Measurements from ENCODE around the gene SLC16A4.

Gene SLC16A4

DNA sequence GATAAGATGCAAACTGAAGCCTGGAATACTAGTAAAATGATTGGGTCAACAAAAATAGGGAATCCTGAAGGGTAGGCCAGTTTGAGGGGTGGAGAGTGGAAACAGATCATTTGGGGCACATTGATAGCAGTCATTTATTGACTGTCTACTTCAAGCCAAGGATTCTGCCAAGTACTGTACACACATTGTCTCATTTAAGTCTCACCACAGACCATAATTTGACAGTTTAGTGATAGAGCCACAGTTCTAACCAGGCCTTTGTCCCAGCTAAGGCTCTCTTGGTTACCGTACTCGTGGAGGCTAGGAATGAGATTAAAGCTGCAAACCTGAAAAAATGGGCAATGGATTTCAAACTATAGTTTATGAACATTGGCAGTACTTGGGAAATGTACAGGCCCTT is 40.5 kb downstream of the SLC16A4 start:
- no peak for DNase-seq

DNA sequence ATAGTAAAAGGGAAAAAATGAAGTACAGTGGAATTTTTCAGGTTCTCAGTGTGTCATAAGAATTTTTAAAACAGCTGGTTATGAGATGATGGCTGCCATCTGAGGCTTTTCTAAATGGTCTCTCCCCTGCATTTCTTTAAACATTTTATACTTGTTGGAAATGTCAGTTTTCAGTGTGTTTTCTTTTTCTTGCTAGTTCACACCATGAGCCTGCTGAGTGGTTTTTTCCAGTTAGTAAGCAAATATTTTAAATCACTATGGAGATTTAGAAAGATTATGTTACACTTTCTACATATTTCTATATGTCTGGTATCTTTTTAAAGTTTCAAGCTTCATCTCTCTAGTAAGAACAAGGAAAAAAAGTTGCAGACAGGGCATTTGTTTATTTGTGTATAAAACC is 42.1 kb downstream of the SLC16A4 start:
- DNase-seq: no peak

DNA sequence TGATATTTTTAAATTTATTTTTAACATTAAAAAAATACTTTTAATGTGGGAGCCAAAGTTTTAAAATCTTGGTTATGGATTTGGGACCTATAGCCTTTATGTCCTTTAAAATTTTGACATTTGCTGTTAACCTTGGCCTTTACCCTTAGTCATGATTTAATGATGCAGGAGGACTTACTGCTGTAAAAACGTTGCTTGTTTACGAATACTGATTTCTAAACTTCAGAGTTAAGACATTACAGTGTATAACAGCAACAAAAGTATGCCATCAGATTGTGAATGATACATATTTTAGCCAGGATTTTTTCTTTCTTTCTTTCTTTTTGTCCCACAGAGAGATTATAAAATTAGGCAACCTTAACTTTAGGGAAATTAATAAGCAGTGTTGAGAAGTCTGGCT is 42.8 kb downstream of the SLC16A4 start:
- DNase-seq: no peak

DNA sequence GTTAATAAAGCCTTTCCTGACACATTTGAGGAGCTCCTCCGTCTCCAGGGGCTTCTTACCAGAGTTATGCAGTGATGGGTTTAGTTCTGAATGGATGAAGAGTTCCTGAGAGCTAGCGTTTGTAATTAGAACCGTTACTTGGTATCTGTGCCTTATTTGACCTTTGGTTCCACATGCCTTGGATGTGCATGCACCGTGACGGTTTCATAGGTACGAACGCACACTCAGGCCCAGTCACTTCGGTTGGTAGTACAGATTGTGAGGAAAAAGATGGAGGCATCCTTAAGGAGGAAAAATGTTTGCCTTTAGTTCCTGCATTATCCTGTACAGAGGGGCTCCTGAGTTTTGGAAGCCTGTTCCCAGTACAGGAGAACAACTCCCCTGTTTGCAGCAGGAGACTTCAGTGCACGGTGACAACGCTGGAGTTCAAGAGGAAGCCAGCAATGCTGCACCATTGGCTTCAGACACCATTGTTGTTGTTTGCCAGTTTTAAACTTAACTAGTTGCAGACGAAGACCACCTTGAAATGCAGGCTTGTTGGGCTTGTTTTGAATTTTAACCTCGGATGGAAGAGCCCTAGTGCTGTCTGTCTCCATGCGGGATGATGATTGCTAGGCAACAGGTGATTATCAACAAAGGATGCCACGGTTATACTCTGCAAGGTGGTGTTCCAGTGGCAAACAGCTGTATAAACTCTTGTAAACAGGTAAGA is 43.5 kb downstream of the SLC16A4 start:
- no peak for DNase-seq

DNA sequence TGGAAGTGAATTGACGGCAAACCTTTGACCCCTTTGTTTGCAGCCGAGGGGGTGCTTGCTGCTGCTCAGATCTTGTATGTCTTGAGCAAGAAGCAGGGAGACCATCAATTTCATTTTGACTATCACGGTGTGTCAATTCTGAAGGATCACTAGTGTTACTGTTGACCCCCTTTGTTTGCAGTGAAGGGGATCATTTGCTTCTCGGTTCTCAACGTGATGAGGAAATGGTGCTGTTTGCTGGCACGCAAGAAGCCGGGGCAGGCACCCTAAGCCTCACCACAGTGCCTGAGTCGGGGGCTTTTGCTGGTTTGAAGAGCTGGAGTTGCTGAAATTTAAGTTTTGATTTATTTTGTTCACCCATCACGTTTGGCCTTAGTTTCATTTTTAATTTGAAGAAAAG is 44.1 kb downstream of the SLC16A4 start:
- DNase-seq: no peak

DNA sequence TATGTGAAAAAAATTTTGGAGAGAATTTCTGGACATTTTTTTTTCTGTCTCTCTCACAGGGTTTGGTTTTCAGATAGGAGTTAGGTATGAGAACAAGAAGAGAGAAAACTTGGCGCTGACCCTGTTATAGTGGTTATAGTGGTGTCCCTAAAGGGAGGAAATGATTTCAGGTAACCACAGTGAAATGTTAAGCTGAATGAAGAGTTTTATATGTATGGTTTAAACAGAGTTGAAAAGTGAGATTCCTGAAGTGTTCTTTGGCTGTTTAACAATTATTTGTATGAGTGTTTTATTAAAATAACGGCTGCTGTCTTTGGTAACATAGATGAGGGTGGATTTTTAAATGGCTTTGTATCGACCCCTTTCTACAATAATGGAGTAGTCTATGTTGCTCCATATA is 45.3 kb downstream of the SLC16A4 start:
- DNase-seq: no peak

DNA sequence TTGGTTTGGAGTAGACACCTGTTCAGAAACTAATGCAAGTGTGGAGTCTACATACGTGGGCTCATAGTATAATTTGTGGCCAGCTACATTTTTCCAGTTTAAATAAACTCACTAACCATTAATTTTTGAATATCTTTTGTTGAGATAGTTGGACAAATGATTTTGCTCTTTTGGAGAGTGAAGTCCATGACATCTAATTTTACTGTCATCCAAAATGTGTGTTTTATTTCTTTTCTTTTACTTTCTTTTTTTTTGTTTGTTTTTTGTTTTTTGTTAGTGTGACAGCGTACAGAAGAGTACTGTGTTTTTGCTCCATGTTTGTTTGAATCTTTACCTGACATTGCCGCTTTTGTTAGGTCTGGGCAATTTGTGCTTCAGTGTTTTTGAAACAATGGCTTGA is 46.7 kb downstream of the SLC16A4 start:
- DNase-seq: no peak

DNA sequence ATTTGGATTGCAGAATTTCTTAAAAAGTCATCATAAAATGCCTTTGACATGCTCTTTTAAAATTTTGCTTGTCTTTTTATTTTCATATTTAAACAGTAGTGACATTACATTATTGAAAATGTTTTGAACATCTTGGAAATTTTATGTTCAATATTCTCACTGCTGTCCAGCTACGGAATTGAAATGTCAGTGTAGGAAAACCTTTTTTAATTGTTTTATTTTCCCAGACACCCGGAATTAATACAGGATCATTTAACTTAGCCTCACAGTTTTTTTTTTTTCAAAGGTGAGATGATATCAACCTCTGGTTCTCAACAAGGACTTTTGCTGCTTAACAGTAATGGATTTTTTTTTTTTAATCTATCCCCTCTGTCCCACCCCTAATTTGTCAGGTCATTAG is 47.6 kb downstream of the SLC16A4 start:
- DNase-seq: no peak

DNA sequence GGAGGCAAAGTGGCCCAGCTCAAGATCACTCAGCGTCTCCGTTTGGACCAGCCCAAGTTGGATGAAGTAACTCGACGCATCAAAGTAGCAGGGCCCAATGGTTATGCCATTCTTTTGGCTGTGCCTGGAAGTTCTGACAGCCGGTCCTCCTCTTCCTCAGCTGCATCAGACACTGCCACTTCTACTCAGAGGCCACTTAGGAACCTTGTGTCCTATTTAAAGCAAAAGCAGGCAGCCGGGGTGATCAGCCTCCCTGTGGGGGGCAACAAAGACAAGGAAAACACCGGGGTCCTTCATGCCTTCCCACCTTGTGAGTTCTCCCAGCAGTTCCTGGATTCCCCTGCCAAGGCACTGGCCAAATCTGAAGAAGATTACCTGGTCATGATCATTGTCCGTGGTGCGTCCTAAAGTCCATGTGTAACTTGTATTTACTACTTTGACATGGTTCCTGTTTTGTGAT is 48.9 kb downstream of the SLC16A4 start:
- DNase-seq: no peak

DNA sequence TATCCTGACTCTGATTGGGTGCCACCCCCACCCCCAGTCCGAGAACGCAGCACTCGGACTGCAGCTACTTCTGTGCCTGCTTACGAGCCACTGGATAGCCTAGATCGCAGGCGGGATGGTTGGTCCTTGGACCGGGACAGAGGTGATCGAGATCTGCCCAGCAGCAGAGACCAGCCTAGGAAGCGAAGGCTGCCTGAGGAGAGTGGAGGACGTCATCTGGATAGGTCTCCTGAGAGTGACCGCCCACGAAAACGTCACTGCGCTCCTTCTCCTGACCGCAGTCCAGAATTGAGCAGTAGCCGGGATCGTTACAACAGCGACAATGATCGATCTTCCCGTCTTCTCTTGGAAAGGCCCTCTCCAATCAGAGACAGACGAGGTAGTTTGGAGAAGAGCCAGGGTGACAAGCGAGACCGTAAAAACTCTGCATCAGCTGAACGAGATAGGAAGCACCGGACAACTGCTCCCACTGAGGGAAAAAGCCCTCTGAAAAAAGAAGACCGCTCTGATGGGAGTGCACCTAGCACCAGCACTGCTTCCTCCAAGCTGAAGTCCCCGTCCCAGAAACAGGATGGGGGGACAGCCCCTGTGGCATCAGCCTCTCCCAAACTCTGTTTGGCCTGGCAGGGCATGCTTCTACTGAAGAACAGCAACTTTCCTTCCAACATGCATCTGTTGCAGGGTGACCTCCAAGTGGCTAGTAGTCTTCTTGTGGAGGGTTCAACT is 49.5 kb downstream of the SLC16A4 start:
- no peak for DNase-seq

DNA sequence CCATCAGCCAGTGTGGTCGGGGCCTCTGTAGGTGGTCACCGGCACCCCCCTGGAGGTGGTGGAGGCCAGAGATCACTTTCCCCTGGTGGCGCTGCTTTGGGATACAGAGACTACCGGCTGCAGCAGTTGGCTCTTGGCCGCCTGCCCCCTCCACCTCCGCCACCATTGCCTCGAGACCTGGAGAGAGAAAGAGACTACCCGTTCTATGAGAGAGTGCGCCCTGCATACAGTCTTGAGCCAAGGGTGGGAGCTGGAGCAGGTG is 50.7 kb downstream of the SLC16A4 start:
- no peak for DNase-seq

DNA sequence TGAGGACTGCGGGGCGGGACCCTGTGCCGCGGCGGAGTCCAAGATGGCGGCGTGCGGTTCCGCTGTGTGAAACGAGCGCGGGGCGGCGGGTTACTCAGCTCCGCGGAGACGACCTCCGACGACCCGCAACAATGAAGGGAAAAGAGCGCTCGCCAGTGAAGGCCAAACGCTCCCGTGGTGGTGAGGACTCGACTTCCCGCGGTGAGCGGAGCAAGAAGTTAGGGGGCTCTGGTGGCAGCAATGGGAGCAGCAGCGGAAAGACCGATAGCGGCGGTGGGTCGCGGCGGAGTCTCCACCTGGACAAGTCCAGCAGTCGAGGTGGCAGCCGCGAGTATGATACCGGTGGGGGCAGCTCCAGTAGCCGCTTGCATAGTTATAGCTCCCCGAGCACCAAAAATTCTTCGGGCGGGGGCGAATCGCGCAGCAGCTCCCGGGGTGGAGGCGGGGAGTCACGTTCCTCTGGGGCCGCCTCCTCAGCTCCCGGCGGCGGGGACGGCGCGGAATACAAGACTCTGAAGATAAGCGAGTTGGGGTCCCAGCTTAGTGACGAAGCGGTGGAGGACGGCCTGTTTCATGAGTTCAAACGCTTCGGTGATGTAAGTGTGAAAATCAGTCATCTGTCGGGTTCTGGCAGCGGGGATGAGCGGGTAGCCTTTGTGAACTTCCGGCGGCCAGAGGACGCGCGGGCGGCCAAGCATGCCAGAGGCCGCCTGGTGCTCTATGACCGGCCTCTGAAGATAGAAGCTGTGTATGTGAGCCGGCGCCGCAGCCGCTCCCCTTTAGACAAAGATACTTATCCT is 51.2 kb downstream of the SLC16A4 start:
- DNase-seq: peak; percentile 44

DNA sequence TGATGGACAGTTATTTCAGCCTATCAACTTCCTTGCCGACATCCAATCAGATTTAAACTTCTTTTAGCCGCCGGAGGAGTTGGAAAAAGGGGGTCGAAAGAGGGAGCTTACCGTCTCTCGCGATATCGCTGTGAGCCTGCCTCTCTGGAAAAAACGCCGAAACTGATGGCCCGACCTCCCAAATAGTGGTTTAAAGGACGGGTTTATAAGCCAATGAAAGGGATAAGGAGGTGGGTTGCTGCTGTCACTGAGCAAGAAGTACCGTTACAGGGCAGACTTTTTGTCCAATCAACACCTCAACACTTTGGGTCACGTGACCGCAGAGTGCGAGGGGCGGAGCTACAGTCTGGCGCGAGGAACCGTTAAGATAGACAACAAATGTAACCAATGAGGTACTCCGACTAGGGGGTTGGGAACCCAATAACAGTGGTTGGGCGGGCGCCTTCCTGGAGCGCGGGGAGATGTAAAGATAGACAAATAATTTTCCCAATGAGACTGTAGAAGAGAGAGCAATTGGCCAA is 51.9 kb downstream of the SLC16A4 start, which contains the start of gene RBM15:
TSS of gene RBM15 (plus strand) at position 492 of the 521 bp plus-strand sequence. CDS start at position 521, 29 bp downstream.
- DNase-seq: peak; percentile 99

DNA sequence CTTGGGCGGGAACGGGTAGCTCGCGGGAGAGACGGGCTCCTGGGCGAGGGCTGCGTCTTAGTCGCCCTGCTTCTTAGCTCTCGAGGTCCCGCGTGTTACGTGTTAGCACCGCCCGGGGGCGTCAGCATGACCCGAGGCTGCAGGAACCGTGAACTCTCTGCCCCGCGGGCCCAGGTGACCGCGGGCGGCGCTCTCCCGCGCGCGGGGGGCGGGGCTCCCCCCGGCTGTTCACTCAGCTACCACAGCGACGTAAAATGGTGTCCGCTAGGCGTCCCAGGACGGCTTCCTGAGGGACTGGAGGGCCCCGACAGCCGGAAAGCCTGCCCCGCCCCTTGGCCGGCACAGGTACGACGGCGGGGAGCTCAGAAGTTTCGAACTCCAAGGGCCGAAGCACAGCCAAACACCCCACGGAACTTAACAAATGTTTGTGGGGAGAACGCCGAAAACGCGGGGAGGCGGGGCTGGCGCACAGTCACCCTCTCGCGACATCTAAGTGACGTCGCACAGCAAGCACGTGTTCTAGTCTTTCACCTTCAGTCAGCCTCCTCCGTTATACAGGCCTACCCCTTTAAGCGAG is 52.4 kb downstream of the SLC16A4 start:
- DNase-seq: peak; percentile 97

DNA sequence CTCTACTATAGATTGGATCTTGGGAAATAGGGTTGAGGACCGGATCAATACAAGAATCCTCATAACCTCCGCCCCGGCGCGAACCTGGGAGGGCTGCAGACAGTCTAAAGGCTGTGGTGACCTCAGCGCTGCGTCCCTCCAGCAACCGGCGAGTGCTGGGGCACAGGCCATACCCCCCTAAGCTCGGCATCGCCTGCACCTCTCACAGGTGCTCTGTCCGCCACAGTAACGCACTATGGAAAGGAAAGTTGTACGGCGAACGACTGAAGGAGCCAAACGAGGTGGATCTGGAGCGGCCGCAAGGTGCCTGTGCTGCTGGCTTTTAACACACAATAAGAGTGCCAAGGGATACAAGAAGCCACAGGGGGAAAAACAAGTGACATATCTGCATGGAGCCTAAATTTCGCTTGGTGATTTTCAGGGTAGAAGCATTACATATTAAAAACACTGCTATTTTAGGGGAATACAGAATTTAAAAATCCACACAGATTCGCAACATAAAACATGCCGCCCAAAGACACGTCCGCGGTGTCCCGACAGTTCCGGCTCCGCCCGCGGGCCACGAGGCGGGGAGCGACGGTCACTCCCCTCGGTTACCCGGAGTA is 53.0 kb downstream of the SLC16A4 start:
- DNase-seq: peak; percentile 32

DNA sequence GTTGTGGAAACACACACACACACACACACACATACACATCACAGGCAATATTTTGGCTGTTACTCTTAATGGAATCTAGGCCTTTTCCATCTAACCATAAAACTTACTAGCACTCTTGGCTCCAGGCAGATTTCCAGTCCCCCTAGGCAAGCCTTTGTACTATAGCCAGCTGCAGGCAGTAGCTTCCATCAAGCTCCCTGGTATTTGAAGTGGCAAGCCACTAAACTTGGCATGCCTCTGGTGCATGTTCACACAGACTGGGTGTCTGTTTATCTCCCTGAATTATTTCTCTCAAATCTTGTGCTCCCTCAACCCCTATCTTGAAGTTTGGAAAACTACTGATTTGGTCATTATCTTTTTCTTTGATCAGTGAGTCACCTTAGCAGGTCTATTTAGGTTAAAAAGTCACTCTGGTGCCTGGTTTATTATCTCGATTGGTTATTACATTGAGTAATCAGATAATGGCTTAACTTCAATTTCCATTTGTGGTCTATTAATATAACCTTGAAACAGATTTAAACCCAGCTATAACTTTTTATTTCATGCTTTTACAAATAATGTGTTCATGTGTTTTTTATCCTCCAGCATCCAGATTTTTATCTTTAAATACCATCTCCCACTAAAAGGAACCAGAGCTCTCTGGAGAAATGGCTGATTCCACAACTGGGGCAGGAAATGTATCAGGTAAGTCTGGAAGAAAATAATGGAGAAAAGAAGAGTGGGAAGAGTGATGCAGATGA is 54.4 kb downstream of the SLC16A4 start:
- DNase-seq: no peak

DNA sequence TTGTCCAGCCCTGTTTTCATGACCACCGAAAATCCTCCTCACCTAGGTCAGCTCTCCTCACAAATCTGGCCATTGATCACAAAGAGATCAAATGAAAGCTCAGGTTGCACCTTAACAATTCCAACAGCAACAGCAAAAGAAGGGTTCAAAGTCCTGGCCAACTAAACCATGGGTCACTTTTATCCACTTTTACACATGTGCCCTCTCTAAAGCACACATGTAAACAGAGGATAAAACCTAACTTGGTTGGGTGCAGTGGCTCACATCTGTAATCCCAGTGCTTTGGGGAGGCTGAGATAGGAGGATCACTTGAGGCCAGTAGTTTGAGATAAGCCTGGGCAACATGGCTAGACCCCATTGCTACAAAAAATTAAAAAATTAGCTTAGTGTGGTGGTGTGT is 55.6 kb downstream of the SLC16A4 start:
- no peak for DNase-seq

DNA sequence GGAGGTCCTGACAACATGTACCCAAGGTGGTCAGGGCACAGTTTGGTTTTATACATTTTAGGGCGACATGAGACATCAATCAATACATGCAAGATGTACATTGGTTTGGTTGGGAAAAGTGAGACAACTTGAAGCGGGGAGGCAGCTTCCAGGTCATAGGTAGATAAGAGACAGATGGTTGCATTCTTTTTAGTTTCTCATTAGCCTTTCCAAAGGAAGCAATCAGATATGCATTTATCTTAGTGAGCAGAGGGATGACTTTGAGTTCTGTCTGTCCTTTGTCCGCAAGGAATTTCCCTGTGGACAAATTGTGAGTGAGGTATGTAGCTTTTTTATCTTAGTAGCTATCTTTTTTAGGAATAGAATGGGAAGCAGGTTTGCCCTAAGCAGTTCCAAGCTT is 62.1 kb downstream of the SLC16A4 start:
- DNase-seq: no peak

DNA sequence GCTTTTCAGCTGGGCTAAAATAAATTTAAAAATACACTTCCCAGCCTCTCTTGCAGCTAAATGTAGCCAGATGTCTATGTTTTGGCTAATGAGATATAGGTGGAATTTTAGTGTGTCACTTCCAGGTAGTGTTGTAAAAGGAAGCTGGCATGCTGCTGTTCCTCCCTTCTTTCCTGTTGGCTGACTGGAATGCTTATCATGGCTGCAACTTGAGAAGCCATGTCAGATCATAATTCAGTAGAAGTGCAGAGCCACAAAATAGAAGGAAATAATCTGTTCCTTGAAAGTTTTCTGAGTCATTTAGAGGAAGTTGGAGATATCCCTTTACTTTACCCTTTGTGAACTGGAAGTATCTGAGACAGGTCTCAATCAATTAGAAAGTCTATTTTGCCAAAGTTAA is 62.6 kb downstream of the SLC16A4 start:
- no peak for DNase-seq

DNA sequence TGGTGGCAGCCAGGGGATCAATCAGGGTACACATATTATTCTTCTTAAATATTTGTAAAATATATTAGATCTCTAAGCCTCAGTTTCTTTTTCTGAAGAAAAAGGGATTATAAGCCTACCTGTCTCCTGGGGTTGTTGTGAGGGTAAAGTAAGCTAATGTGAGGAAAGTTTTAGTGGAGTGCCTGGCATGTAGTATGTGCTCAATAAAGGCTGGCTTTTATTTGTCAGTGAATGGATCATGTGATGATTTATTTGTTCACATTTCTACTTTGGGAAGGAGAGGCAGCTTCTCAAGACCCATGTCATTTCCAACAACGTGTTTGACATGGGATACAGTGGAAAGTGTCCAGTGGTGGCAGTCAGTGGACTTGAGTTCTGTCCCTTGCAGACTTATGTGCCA is 64.0 kb downstream of the SLC16A4 start:
- no peak for DNase-seq

DNA sequence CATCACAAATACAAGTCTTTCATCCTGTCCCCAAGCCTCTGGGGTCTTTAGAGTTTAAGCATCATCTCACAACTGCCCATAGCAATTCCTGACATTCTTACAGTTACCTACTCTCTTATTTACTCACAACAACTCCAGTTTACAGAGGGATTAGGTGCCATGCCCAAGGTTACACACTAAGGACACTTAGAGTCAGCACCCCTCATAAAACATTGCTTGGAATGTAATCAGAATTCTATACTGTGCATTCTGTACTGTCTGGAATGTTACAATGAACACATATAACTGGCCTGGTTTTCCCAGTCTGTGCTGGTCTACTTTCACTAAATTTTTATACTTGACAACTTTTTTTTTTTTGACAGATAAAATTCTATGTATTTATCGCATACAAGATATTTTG is 66.2 kb downstream of the SLC16A4 start:
- DNase-seq: no peak

DNA sequence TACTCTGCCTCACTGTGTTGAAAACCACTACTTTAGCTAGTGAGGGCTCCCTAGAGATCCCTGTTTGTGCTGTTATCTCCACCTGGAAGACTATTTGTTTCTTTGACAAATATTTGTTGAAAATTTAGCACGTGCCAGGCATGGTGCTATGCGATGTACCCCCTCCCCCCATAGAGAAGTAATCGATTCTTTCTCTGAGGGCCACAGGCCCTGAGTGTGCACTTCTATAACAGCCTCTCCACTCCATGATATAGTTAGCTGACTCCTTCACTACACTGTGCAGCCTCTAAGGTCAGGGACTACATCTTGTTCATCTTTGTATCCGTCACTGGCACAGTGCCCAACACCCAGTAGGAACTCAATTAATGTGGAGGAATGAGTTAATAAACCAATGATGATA is 69.0 kb downstream of the SLC16A4 start:
- no peak for DNase-seq
